ENCODE data around the gene PDE5A. TPM values are rescaled to one million over a fixed set of nuclear protein-coding genes. Genes with fewer than 3 reads are reported as not detected.

Gene PDE5A
- total RNA-seq, 1 donor from 2014 or later, result 3.2 TPM

GRCh38 chr4:119579823-119580222 lies 48.8 kb downstream of the PDE5A start:
- Mint-ChIP-seq H3K27ac (ENCODE audit: unreplicated experiment) (no peak overlapping the region), H3K4me3 (ENCODE audit: unreplicated experiment) (no peak overlapping the region), H3K36me3 (ENCODE audit: unreplicated experiment) (no peaks in the 10 kb centered on the region), H3K4me1 (ENCODE audit: low read depth, unreplicated experiment) (no peaks in the 10 kb centered on the region), H3K27me3 (ENCODE audit: unreplicated experiment) (peaks cover 2% of the 10 kb centered on the region), H3K9me3 (ENCODE audit: unreplicated experiment) (peaks cover 2% of the 10 kb centered on the region)
- DNase-seq, result no peak
- no peak for TF ChIP-seq CTCF (IDR thresholded peaks at IDR 0.05; ENCODE audit: partially characterized antibody, unreplicated experiment)

- H3K4me1 Mint-ChIP-seq (ENCODE audit: low read depth, unreplicated experiment), result no peaks in the 10 kb centered on the region
- no peak overlapping the region for H3K27ac Mint-ChIP-seq (ENCODE audit: unreplicated experiment)
- no peaks in the 10 kb centered on the region for H3K9me3 Mint-ChIP-seq (ENCODE audit: unreplicated experiment)
- DNase-seq, result no peak
- H3K4me3 Mint-ChIP-seq (ENCODE audit: unreplicated experiment), result no peak overlapping the region
- no peaks in the 10 kb centered on the region for H3K36me3 Mint-ChIP-seq (ENCODE audit: unreplicated experiment)
- no peak for TF ChIP-seq CTCF (IDR thresholded peaks at IDR 0.05; ENCODE audit: partially characterized antibody, unreplicated experiment)
- H3K27me3 Mint-ChIP-seq (ENCODE audit: unreplicated experiment), result no peaks in the 10 kb centered on the region
These were observed 58.2 kb downstream of the PDE5A start for GRCh38 chr4:119570401-119570800.

GRCh38 chr4:119564106-119564505 lies 64.5 kb downstream of the PDE5A start:
- TF ChIP-seq CTCF (IDR thresholded peaks at IDR 0.05; ENCODE audit: partially characterized antibody, unreplicated experiment), result no peak
- Mint-ChIP-seq H3K27me3 (ENCODE audit: unreplicated experiment) (no peaks in the 10 kb centered on the region), H3K4me3 (ENCODE audit: unreplicated experiment) (no peak overlapping the region), H3K36me3 (ENCODE audit: unreplicated experiment) (peaks cover 15% of the 10 kb centered on the region), H3K9me3 (ENCODE audit: unreplicated experiment) (peaks cover 4% of the 10 kb centered on the region), H3K27ac (ENCODE audit: unreplicated experiment) (no peak overlapping the region), H3K4me1 (ENCODE audit: low read depth, unreplicated experiment) (no peaks in the 10 kb centered on the region)
- DNase-seq, result no peak

- no peak overlapping the region for H3K27ac Mint-ChIP-seq (ENCODE audit: unreplicated experiment)
- H3K9me3 Mint-ChIP-seq (ENCODE audit: unreplicated experiment), result peaks cover under 1% of the 10 kb centered on the region
- H3K4me3 Mint-ChIP-seq (ENCODE audit: unreplicated experiment), result no peak overlapping the region
- peaks cover 2% of the 10 kb centered on the region for H3K27me3 Mint-ChIP-seq (ENCODE audit: unreplicated experiment)
- no peaks in the 10 kb centered on the region for H3K4me1 Mint-ChIP-seq (ENCODE audit: low read depth, unreplicated experiment)
- no peak for DNase-seq
- H3K36me3 Mint-ChIP-seq (ENCODE audit: unreplicated experiment), result peaks cover 6% of the 10 kb centered on the region
- peak; percentile 59 for TF ChIP-seq CTCF (IDR thresholded peaks at IDR 0.05; ENCODE audit: partially characterized antibody, unreplicated experiment)
These were observed 69.5 kb downstream of the PDE5A start for GRCh38 chr4:119559044-119559647.

GRCh38 chr4:119550857-119551532 lies 77.6 kb downstream of the PDE5A start:
- DNase-seq, result peak; percentile 18

More at GRCh38 chr4:119550857-119551532, 77.6 kb downstream of the PDE5A start:
- Mint-ChIP-seq H3K4me1 (ENCODE audit: low read depth, unreplicated experiment) (peaks cover 7% of the 10 kb centered on the region), H3K9me3 (ENCODE audit: unreplicated experiment) (no peaks in the 10 kb centered on the region), H3K36me3 (ENCODE audit: unreplicated experiment) (no peaks in the 10 kb centered on the region), H3K27me3 (ENCODE audit: unreplicated experiment) (peaks cover 2% of the 10 kb centered on the region), H3K27ac (ENCODE audit: unreplicated experiment) (no peak overlapping the region), H3K4me3 (ENCODE audit: unreplicated experiment) (no peak overlapping the region)
- TF ChIP-seq CTCF (IDR thresholded peaks at IDR 0.05; ENCODE audit: partially characterized antibody, unreplicated experiment), result no peak
